HG03575 (cell line): ENCODE measurements around the gene HPCAL1.

Experiments
- ATAC-seq: cut with Tn5 transposase; IDR thresholded peaks from one replicate; pipeline ENCODE4 v1.9.1; 2021; ENCODE audit not compliant: unreplicated experiment, insufficient number of reproducible peaks, low FRiP score; ENCODE audit errors: extremely low read depth

The HPCAL1 gene

DNA sequence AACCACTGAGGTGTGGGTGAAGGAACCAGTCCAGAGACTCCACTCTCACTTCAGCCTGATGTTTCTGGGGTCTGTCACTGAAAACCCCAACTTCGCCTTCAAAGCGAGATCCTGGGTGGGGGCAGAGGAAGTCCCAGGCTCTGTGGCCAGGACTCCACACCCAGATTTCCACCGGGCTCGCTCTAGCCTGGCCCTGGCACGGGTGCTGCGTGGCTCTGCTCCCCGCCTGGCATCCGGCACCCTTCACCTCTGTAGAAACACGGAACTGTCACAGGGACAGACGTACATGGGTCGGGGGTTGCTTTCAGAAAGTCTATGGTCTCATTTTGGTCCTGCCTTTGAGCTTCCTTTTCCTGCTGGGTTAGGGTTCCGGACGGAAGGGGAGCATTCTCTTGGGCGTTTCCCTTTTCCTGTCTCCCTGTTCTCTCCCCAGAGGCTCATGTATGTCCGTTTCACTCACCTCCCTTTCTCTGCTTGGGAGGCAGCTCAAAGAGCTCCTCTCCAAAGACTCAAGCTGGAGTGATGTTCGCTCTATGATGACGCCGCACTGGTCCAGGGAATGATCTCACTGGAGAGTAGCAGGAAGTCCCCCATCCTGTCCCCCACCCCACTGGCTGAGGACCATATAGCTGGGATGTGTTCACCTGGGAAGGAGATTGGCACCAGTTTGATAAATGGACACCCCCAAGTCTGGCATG, 103.9 kb downstream of the HPCAL1 start:
- ATAC-seq, result no peak

DNA sequence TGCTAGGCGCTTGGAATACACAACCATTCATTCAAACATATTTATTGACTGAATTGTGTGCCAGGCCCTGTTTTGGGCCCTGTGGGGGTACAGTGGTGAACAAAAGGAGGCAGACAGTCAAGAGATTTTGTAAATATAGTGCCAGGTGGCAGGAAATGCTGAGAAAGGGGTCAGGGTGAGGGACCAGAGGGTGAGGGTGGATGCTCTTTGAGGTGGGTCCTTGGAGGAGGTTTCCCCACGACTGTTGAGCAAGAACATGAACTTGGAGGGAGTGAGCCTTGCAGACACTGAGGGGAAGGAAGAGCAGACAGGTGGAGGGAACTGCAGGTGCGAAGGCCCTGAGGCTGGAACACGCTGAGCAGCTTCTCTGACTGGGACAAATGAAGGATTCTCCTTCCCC, 104.7 kb downstream of the HPCAL1 start:
- no peak for ATAC-seq

DNA sequence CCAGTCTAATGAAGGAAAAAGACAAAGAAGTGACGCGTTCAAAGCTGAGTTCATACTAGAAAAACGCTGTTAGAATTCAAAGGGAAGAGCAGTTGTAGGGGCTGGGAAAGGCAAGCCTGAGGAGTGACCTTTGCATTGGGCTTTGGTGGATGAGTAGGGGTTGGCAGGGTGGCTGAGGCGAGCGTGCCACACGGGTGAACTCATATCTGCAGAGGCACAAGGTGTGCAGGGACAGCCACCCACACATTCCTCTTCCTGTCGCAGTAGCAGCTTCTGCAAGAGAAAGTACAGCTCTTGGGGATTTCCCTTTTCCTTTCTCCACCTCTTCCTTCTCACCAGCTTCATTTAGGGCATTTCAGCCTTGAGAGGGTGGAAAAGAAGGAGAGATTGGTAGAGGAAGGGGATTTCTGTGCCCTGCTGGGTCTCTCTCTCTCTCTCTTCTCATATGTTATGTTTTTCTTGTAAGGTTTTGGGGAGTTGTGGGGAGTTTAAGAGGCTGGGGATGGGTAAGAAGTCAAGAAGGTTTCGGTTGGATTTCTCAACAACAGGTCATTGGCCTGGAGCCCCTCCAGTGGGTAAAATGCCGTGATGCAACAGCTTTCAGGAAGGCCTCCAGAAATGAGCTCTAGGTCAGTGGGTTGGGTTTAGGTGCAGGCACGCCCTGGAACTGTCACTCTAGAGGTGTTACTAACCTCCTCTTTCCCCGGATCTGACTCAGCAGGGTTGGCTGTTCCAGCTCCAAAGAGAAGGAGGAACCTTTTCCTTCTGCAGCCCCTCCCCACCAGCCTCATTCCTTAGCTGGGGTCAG, 105.3 kb downstream of the HPCAL1 start:
- no peak for ATAC-seq

DNA sequence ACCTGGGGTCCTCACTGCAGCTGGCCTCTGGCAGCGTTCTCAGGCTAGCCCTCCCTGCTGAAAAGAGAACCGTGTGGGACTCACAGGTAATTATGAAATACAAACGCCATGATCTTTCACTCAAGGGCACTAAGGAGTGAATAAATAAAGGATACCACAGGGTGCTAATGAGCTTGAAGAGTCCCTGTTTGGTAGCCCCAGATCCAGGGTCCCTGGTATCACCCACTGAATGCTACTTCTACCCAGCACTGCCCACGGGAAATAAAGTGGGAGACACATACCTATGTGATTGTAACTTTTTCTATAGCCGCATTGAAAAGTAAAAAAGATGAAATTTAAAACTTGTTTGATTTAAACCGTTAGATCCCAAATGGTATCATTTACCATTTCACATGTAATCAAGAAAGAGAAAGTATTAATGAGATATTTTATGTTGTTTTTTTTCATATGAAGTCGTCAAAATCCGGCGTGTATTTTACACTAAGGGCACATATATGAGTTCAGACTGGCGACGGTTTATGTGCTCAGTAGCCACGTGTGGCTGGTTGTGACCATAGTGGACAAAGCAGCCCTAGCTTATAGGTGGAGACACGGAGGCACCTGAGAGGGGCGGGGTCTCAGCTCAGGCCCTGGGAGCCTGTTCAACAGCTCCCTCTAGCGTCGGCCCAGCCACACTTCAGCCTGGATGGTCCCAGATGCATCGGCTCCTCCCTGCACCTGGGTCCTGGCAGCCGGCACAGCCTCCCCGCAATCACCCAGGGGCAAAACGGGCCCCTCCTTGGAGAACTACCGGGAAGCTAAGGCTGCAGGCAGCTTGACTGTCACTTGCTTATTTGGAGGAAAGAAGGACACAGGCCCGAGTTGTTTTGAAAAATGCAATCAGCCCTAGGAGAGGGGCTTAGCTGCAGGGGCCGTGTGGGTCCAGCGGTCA, 106.2 kb downstream of the HPCAL1 start:
- no peak for ATAC-seq

DNA sequence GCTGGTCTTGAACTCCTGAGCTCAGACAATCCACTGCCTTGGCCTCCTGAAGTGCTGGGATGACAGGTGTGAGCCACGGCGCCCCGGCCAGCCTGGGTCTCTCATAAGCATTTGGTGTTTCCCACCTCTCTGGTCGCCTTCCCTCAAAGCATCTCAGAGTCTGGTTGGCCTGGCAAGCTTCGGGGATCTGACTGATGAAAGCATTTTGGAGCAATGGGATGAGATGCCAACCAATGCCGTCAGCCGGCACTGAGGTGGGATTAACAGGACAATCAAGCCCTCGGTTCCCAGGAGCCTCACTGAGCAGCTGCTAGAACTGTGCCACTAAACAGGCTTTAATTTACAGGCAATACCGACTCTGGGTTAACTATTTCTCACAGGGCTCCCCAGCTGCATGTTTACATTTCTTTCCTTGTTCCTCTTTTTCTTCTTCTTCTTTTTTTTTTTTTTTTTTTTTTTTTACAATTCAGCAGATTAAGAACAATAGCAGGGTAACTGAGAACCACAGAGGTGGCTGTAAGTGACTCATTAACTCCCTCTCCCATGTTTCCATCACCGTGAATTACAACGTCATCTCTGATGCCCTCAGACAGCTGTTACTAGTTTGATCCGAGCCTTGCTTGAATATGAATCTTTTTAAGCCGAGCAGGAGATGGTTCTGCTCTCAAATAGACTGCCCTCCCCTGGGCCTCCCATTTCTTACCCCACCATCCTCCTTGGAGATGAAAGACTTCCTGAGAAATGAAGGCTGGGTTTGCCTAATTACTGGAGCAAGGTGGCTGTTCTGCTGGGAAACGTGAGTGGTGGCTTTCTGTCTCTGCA, 107.5 kb downstream of the HPCAL1 start:
- ATAC-seq, result peak; percentile 66

DNA sequence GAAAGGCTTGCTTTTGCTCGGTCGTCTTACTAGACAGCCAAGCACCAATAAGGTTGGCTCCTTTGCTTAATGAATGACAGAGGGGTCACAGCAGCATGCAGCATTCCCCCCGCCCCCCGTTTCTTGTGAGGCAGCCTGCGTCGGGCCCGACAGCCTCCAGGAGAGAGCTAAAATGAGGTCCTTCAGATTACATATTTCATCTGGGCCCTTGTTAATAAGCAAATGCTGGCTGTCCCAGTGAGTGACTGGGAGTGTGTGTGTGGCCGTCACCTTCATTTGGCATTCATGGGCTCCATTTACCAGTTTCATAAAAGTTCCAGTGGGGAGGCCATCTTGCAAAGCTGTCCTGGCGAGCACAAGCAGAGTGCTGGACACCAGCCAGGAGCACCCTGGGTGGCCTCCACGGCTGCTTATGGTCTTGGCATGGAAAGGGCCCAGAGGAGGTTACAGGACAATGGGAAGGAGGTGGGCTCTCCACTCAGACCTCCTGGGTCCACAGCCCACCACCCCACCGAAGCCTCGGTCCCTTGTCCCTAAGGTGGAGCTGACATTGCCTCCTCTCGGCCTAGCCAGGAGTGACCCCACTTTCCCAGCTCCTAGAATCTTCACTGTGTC, 108.2 kb downstream of the HPCAL1 start:
- no peak for ATAC-seq

DNA sequence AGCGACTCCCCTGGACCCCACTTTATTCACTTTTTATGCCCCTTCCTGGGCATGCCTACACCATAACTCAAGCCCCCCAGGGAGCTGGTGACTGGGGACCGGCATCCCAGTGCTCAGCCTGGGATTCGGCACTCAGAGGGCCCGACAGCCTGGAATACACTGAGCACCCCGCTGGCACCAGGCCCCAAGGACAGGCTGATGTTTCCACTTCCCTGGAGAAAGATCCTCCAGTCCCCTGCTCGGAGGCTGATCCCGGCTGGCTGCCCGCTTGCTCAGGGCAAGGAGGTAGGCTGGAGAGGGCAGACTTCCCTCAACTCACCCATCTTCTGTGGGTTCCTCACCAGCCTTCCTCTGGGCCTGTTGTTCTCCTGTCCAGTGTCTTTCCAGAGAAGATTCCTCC, 108.9 kb downstream of the HPCAL1 start:
- no peak for ATAC-seq

DNA sequence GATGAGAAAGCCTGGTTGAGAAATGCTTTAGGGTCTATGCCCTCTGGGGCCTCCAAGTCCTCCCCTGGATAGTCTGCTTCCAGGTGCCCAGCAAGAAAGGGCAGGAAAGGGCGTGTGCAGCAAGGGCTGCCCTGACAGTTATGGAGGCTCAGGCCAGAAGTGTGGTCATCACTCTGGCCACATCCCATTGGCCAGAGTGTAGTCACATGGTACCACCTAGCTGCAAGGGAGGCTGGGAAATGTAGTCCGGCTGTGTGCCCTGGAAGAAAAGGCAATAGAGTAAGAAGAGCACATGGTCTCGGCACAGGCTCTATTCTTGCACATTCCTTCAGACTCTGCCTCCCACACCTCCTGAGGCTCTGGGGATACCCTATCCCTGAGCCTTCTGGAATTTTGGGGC, 109.7 kb downstream of the HPCAL1 start:
- no peak for ATAC-seq

DNA sequence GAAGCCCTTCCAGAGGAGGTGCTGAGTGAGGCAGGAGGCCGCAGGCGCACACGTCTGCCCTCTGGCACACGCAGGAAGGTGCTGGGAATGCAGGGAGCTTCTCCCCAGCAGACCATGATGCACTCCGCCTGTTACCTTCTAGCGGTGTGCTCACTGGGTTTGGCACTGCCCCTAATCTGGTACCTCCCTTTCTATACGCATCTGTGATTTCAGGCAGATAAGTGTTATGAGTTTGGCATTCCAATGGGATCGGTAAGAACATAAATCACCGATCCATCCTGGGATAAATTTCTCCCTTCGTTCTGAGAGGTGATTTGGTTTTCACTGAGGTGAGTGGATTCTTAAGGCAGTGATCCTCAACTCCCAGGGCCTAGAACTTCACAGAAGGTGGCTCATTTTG, 110.8 kb downstream of the HPCAL1 start:
- ATAC-seq, result no peak

DNA sequence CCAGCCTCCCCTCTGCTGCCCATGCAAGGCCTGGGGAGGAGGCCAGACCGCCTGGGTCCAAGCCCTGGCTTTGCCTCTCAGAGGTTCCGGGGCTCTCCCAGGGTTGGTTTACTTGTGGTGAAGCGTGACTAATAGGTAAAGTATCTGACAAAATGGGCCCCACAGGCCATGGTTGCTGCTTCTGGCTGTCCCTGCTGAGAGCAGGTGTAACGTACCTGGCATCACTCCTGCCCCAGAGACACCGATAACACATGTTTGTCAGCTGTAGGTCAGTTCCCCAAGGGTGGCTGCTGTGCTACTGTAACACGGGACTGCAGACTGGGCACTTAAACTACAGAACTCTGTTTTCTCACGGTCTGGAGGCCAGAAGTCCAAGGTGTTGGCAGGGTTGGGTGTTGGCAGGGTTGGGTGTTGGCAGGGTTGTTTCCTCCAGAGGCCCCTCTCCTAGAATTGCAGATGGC, 111.3 kb downstream of the HPCAL1 start:
- no peak for ATAC-seq

DNA sequence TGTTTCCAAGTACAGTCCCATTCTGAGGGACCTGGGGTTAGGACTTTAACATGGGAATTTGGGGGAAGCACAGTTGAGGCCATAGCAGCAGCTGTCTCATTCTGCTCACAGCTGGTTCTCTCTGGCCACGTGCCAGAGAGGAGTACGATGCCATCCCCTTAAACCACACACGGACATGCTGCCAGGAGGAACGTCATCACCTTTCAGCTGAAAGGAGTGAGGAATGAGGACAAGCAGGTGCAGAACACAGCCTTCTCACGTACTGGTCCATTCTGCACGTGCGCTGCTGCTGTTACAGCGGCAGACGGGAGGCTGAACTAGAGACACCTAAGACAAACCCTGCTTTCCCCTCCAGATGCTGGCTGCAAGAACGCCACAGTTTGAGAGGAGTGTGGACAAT, 111.9 kb downstream of the HPCAL1 start:
- ATAC-seq, result no peak

DNA sequence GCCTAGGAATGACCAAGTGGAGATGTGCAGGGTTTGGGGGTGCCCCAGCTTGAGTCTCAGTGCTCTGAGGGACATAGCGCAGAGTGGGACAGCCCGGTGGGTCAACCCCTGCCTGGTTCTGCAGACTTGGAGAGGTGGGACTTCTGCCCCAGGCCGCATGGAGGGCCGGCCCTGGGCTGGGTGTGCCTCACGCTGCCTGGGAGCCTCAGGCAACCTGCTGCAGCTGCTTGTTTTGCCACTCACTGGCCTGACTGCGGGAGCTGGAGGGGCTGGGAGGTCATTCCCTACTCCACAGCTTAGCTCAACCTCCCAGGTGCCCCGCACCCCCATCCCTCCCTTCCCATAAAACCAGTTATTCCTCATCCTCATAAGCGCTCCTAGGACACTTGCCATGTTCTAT, 112.3 kb downstream of the HPCAL1 start:
- ATAC-seq, result no peak

DNA sequence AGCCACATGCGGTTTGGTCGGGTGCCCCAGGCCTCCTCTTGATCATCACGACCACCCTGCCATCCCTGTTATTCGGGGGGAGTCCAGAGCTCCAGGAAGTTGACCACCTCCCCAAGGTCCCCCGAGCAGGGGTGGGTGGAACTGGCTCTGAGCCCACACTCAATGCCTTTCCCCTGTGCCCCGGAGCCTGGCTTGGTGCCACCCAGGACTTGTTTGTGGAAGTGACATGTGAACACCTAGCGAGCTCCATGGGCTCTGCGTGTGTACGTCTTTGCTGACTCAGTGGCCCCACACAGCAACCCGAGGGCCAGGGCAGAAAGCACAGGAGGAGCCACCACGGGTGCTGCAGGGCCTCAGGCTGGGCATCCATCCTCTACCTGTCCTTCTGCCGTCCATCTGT, 112.9 kb downstream of the HPCAL1 start:
- no peak for ATAC-seq

DNA sequence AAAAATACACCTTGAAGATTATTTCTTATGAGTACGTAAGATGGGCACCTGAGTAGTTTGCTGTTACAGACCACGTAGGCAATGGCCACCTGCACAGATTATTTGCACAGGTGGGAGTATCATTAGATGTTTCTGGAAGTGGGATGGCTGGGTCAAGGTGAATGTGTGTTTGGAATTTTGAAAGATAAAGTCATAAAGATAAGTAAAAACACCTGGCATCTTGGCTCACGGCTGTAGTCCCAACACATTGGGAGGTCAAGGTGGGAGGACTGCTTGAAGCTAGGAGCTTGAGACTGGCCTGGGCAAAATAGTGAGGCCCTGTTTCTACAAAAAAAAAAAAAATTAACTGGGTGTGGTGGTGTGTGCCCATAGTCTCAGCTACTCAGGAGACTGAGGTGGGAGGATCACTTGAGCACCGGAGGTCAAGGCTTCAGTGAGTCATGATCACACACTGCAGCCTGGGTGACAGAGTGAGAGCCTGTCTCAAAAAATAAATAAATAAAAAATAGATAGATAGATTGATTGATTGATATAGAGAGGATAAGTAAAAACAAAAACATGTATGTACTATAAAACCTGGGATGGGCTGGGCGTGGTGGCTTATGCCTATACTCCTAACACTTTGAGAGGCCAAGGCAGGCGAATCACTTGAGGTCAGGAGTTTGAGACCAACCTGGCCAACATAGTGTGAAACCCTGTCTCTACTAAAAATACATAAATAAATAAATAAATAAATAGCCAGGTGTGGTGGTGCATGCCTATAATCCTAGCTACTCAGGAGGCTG, 115.0 kb downstream of the HPCAL1 start:
- ATAC-seq, result no peak

DNA sequence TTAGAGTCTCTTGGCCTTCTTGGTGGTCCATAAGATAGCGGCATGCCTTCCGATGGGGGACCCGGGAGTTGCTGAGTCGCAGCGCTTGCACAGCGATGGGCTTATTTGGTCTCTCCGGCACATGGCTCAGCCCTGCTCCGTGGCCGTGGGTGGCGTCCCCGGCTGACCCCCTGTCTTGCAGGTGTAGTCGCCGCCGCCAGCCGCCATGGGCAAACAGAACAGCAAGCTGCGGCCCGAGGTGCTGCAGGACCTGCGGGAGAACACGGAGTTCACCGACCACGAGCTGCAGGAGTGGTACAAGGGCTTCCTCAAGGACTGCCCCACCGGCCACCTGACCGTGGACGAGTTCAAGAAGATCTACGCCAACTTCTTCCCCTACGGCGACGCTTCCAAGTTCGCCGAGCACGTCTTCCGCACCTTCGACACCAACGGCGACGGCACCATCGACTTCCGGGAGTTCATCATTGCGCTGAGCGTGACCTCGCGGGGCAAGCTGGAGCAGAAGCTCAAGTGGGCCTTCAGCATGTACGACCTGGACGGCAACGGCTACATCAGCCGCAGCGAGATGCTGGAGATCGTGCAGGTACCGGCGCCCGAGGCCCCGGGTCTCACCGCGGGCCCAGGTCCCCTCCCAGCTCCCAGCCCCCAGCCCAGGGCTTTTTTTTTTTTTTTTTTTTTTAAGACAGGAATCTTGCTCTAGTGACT, 117.0 kb downstream of the HPCAL1 start:
- ATAC-seq, result no peak

DNA sequence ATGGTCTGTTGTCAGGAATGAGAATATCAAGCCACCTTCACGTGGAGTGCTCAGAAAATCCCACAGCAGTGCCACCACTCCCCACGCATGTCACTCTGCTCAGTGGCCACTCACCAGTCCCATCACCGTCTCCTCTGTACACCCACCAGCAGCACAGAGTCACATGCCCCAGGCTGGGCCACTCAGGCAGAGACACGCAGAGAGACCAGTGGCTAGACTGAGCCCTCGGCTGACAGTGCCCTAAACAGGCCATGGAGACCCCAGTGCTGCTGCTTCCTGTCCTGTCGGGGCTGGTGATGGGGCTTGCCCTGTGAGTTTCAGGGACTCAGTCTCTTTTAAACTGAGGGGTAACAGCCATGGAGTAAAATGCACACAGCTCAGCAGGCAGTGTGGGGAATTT, 119.5 kb downstream of the HPCAL1 start:
- ATAC-seq, result no peak

DNA sequence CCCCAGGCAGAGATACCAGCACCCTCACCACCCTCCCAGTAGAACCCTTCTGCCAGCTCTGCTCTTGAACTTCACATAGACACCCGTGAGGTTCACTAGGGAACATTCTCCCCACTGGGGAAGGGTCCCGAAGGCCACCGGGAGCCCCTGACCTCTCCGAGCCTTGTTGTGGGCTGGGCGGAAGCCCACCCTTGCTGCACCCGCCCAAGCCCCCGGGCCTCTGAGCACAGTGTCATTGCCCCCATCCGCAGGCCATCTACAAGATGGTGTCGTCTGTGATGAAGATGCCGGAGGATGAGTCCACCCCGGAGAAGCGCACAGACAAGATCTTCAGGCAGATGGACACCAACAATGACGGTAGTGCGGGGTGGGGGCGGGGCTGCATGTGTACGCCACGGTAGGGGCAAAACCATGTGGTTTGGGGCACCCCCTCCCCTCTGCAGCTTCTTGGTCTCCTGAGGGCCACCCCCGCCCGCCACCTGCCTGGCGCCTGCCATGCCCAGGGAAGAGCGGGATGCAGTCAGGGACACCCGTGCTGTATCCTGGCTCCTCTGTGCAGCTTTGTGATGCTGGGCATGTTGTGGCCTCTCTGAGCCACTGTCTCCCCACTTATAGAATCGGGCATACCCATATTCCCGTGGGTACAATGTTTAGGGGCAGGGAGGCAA, 120.2 kb downstream of the HPCAL1 start:
- ATAC-seq, result no peak
